Hepatocyte (in vitro differentiated cells): Measurements from ENCODE around the gene CD72.

Source experiments
- EZH2 ChIP-seq: fragments of 200-600 bp; sonication (generic); IDR thresholded peaks from 2 replicates; pipeline ENCODE4 v1.6.1; 2016; ENCODE audit warnings: antibody characterized with exemption, mild to moderate bottlenecking, borderline replicate concordance
- EZH2phosphoT487 ChIP-seq: fragments of 200-600 bp; sonication (generic); IDR thresholded peaks from one replicate; pipeline ENCODE4 v1.6.1; 2018; ENCODE audit warnings: antibody characterized with exemption, mild to moderate bottlenecking, low read depth, moderate library complexity; ENCODE audit not compliant: unreplicated experiment, severe bottlenecking
- TF ChIP-seq, protein P1 (sequence below): fragments of 200-600 bp; sonication (generic); IDR thresholded peaks from 2 replicates; pipeline ENCODE4 v1.5.1; 2016; ENCODE audit warnings: antibody characterized with exemption, mild to moderate bottlenecking; ENCODE audit not compliant: poor library complexity

DNA sequence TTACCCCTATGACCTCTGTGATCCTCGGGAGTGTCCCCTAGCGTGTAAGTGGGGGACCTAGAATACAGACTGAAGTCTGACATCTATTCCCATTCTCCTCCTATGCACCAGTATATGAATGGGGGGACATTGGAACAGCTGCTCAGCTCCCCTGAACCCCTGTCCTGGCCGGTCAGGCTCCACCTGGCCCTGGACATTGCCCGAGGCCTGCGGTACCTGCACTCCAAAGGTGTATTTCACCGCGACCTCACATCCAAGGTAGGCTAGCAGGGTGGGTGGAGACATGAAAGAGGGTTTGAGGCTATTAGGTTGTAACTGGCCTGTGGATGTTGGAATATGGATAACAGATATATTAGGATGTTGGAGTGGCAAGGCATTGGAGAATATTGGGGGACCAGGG, 11.5 kb downstream of the CD72 start:
- TF ChIP-seq, protein P1, sequence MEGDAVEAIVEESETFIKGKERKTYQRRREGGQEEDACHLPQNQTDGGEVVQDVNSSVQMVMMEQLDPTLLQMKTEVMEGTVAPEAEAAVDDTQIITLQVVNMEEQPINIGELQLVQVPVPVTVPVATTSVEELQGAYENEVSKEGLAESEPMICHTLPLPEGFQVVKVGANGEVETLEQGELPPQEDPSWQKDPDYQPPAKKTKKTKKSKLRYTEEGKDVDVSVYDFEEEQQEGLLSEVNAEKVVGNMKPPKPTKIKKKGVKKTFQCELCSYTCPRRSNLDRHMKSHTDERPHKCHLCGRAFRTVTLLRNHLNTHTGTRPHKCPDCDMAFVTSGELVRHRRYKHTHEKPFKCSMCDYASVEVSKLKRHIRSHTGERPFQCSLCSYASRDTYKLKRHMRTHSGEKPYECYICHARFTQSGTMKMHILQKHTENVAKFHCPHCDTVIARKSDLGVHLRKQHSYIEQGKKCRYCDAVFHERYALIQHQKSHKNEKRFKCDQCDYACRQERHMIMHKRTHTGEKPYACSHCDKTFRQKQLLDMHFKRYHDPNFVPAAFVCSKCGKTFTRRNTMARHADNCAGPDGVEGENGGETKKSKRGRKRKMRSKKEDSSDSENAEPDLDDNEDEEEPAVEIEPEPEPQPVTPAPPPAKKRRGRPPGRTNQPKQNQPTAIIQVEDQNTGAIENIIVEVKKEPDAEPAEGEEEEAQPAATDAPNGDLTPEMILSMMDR: no peak
- TF ChIP-seq EZH2 (no peak), EZH2phosphoT487 (no peak)
